COLO668 (cell line): ENCODE measurements around the gene PEX14.

Experiments used
- DNase-seq: peaks from one replicate; lab custom pipeline; 2025; ENCODE audit not compliant: unreplicated experiment; lab: John Stamatoyannopoulos, UW

The PEX14 gene

DNA sequence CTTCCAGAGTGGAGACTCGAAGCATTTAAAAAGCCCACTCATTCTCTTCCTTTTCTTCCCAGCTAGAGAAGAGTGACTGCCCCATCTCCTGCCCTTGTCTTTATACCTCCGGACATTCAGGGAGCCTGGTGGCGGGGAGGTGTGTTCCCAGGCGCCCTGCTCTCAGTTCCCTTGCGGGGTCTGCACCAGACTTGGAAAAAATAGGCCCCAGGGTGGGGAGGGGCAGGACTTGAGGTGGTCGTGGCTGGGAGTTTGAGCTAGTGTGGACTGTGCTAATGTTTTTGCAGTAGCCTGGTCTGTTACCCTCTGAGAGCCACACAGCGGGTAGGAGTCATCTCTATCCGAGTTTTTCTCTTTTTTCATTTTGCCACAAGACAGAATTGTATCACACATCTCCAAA lies 139.1 kb downstream of the PEX14 start:
- no peak for DNase-seq

DNA sequence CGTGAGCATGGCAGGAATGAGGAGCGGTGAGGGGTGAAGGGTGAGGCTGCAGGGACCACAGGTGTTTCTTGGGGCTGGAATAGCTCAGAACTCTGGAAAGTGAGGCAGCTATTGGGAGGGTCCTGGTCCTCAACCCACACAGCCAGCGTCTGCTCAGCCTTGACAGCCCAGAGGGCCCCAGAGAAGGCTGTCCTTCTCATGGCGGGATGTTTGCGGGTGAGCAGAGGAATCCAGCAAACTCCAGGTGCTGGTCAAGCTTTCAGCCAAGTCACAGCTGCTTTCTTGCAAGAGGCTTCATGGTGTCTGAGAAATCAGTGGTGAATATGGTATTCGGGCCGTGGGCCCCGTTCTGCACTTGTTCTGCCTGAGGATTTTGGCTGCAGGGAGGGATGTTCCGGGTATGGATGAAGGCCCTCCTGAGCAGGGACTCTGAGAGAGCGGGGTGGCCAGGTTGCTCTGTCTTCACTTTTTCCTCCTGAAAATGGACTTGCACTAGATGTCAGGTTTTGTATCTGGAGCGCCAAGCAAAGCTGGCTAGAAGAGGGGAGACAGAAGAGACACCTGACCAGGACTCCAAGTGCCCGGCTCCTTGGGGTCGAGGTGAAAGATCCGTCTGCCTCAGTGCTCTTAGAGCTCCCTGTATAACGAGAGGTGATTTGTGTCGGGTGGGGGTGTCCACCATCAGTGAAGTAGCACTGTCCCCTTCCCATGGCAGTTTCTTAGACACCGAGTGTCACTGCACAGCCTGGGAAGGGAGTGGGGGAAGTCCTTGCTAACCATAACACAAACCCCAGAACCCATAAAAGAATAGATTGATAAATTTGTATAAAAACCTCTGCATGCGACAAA lies 139.9 kb downstream of the PEX14 start:
- DNase-seq: no peak

- no peak for DNase-seq
Measured at GRCh38 chr1:10615332-10615731, 140.6 kb downstream of the PEX14 start.

GRCh38 chr1:10615932-10616671 lies 141.4 kb downstream of the PEX14 start:
- DNase-seq: no peak

GRCh38 chr1:10616696-10617095 lies 141.9 kb downstream of the PEX14 start:
- DNase-seq: no peak

- DNase-seq: no peak
Measured at GRCh38 chr1:10617318-10617717, 142.6 kb downstream of the PEX14 start.

DNA sequence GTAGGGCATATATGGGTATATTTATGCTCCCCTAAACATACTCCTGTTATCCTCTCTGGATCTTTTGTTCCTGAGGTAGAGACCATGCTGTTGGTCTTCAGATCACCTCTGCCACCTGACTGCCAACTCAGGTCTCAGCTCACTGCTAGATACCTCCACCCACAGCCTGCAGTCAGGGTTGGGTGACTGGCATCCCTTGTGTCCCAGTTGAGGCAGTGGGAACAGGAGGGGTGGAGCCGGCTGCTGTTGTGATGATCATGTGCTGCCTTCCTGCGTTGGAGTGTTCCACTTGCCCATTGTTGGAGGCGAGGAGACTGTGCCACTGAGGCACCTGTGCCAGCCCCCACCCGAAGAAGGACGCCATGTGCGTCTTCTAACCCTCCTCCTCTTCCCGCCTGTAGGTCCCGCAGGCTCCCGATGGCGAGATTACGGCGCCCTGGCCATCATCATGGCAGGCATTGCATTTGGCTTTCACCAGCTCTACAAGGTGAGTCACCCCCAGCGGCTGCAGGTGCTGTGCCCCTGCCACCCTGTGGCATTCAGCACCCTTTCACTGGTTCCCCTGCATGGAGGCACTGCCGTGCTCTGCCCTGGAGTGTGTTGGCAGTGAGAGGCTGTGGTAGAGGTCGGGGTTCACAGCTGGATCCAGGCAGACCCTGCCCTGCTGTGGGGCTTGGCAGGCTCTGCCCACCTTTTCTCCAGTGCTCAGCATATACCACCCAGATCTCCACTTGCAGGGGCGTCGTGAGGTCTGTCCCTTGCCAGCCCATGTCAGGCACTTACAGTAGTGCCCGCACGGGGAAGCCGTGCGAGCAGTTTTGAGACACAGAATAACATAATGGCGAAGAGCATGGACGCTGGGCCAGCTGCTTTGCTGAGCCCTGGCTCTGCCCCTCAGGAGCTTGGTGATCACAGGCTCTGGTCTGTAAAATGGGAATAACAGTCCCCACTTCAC lies 143.5 kb downstream of the PEX14 start:
- no peak for DNase-seq

DNA sequence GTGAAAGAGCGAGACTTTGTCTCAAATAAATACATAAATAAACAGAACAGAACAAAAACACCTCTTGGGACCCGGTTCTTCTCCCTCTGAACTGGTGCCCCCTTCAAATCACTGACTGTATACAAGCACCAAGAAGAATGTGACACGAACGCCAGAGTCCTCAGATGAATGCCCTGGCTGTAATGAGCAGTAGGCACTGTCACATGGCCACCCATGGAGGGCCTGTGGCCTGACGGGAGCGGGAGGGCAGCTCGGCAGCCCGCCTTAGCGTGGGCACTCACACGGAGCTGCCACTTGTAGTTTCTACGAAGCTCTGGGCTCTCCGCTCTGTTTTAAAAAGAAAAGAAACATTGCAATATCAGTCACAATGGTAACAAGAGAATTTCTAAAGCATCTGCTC lies 146.0 kb downstream of the PEX14 start:
- no peak for DNase-seq

DNA sequence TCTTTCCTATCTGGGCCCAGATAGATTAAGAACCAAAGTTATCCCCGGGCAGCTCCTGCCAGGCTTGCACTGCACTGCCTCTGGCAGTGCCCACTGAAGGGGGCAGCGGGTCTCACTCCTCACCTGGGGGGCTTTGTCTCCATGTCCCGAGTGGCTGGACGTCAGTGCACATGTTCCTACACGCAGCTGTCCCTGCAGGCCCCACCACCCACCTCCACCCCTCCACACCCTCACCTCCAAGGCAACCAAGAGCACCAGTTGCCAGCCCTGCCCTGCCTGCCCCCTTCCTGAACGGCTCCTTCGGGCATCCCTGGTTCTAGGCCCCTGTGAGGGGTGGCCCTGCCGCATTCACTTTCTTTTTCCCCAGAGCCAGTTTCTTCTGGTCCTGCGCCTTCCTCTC lies 147.2 kb downstream of the PEX14 start:
- DNase-seq: no peak

GRCh38 chr1:10622910-10623685 lies 148.3 kb downstream of the PEX14 start:
- no peak for DNase-seq

DNA sequence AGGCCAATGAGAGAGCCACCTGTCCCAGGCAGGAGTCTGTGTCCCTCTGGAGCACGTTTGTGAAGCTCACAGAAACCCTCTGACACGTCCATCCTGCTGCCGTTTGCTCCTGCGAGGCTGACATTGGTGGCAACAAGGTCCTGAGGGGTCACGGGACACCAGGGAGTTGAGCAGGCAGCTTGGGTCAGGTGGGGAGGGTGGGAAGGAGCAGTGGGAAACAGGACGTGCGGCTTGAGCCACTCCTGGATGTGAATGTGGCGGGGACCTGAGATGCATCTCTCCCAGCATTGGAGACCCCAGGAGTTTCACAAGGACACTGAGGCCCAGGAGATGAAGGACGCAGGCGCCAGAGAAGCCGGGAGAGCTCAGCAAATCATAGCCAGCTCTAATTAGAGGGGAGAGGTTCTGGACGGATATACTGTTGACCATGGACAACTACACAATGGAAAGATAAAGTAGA lies 149.0 kb downstream of the PEX14 start:
- DNase-seq: no peak

GRCh38 chr1:10624256-10625050 lies 149.7 kb downstream of the PEX14 start:
- no peak for DNase-seq

- DNase-seq: no peak
Measured at GRCh38 chr1:10625076-10625475, 150.3 kb downstream of the PEX14 start.

- no peak for DNase-seq
Measured at GRCh38 chr1:10625554-10625953, 150.8 kb downstream of the PEX14 start.

DNA sequence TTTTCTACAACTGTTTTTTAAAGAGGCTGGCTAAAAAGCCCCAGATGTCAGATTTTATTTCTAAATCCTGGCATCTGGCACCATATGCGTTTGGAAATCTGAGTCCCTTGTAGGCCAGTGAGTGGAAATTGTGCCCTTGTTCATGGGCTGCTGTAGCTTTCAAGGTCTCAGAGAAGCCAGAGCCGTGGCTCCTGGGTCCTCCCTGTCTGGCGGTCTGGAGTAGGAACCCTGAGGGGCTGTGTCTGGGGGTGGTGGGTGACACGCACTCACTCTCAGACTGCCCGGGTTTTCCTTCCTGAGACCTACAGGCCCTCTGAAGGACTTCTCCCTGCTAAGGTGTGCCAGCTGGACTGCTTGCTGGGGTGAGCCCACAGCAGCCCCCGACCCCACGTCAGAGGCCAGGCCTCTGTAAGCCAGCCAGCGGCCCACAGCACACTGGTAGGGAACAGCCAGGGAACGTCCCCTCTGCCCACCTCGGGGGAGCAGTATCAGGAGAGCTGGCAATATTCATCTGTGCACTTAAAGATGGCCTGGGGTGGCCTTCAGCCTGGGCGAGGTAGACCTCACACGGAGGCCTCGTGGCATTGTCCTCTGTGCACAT lies 151.5 kb downstream of the PEX14 start:
- no peak for DNase-seq

- DNase-seq: no peak
Measured at GRCh38 chr1:10626791-10627410, 152.2 kb downstream of the PEX14 start.

DNA sequence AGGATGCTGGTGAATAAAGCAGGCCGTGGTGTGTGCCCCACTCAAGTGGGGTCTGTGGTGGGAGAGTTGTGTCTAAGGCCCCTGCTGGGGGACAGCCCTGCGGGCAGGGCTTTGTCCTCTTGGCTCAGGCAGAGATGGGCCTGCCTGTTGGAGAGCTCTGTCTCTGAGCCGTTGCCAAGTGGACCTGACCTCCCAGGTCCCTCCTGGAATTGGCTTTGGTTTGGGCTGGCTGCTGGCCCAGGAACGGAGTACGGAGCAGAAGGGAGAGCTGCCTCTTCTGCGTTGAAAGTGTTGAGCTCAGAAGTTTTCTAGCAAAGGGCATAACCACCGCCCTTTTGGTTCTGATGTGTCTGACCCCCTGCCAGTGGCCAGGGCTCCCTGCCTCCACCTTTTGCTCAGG lies 153.9 kb downstream of the PEX14 start:
- no peak for DNase-seq

DNA sequence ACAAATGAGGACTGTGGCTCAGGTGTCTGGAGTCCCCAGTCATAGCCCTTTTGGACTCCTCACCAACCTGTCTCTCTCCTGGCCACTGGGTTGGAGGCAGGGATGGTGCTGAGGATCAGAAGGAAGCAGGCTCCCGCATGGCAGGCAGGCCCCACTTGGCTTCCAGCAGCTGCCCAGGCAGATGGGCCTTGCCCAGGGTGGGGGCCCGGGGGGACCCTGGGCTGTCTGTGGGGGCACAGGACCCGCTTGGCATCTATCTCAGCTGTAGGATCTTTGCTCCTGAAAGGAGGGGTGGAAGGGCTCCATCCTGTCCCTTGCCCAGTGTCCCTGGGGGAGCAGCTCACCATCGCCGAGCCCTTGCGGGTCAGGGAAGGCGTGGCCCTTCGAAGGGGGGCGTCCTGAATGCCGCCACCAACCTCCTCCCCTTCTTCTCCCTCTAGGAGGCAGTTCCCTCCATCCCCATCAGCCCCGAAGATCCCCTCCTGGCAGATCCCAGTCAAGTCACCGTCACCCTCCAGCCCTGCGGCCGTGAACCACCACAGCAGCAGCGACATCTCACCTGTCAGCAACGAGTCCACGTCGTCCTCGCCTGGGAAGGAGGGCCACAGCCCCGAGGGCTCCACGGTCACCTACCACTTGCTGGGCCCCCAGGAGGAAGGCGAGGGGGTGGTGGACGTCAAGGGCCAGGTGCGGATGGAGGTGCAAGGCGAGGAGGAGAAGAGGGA lies 154.5 kb downstream of the PEX14 start:
- DNase-seq: no peak
